ENCODE data around the gene AKAP6.

The AKAP6 gene

DNA sequence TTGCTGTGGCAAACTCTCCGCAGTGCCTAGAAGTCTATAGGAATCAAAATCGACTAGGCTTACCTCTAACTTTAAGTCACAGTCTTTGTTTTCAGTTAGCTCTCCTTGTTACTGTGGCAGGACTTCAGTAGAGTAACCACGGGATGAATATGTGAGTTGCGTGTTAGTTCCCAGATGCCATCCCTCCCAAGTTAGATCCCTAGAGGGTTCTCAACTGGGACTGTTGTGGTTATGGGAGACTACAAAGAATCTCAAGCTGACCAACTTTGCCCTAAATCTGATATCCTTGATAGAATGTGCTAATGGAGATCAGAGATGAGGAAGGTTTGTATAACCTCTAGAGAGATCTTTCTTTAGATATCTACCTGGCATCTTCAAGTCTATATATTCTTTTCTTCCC is 208.1 kb downstream of the AKAP6 start:
- no peak for DNase-seq
- intact Hi-C loops (cut with DNase I), result no loop called here

DNA sequence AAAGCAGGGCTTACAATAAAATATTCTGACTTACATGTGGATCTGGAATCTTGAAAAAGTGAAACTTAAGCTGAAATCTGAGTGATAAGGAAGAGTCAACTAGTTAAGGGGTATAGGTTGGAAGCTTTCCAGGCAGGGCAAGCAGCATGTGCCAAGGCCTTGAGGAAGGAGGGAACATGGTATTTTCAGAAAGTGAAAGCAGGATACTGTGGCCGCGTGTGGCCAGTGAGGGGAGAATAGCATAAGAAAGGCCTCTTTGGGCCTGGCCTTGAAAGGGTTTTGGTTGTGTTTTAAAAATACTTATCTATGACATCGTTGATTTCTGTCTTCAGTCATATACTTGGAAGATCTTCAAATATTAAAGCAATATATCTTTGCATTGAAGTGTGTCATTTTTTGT is 213.4 kb downstream of the AKAP6 start:
- intact Hi-C loops (cut with DNase I), result loop anchor here (10.0 kb wide), 1 partner anchor 468 kb away; the partner anchor contains the start of gene ARHGAP5
- DNase-seq, result no peak

DNA sequence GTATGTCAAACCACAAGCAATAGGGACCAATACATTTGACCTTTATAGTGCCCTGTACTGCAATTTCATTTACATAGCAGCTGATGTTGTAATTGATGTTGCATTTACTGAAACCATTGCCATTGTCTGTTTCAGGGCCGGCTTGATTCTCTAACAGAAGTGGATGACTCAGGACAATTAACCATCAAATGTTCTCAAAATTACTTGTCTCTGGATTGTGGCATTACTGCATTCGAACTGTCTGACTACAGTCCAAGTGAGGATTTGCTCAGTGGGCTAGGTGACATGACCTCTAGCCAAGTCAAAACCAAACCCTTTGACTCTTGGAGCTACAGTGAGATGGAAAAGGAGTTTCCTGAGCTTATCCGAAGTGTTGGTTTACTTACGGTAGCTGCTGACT is 216.0 kb downstream of the AKAP6 start:
- intact Hi-C loops (cut with DNase I), result loop anchor here (10.0 kb wide), 1 partner anchor 470 kb away; the partner anchor contains the start of gene ARHGAP5
- no peak for DNase-seq

DNA sequence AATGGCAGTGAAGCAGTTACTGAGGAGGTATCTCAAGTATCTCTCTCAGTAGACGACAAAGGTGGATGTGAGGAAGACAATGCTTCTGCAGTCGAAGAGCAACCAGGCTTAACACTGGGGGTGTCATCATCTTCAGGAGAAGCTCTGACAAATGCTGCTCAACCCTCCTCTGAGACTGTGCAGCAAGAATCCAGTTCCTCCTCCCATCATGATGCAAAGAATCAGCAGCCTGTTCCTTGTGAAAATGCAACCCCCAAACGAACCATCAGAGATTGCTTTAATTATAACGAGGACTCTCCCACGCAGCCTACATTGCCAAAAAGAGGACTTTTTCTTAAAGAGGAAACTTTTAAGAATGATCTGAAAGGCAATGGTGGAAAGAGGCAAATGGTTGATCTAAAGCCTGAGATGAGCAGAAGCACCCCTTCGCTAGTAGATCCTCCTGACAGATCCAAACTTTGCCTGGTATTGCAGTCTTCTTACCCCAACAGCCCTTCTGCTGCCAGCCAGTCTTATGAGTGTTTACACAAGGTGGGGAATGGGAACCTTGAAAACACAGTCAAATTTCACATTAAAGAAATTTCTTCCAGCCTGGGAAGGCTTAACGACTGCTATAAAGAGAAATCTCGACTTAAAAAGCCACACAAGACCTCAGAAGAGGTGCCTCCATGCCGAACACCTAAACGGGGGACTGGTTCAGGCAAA is 216.6 kb downstream of the AKAP6 start:
- intact Hi-C loops (cut with DNase I), result loop anchor here (10.0 kb wide), 1 partner anchor 471 kb away; the partner anchor contains the start of gene ARHGAP5
- peak in 23 of 42 donors; percentile 13 to 71 (median 38) for DNase-seq

DNA sequence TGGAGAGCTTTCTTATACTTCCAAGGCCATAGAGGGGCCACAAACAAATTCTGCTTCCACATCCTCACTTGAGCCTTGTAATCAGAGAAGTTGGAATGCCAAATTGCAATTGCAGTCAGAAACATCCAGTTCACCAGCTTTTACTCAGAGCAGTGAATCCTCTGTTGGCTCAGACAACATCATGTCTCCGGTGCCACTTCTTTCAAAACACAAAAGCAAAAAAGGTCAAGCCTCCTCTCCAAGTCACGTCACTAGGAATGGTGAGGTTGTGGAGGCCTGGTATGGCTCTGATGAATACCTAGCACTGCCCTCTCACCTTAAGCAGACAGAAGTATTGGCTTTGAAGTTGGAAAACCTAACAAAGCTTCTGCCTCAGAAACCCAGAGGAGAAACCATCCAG is 217.1 kb downstream of the AKAP6 start:
- no peak for DNase-seq
- intact Hi-C loops (cut with DNase I), result loop anchor here (10.0 kb wide), 1 partner anchor 471 kb away; the partner anchor contains the start of gene ARHGAP5

- intact Hi-C loops (cut with DNase I), result no loop called here
- no peak for DNase-seq
These were observed 223.7 kb downstream of the AKAP6 start for GRCh38 chr14:32552766-32553165.

DNA sequence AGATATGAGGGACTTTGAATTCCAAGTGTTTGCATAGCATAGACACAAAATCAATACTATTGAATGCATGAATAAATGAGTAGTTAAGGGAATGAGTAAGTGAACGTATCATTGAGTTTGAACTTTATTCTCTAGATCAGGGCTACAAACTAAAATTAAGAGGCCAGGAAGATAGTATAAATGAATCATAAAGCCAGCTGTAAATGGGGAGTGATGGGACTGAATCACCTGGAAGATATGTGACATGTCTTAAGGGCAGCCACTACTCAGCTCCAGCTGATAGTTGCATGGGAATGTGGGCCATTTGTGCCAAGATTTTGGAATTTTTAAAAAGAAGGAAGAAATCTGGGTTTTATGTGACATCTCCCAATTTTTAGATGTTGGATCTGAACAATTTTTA is 229.9 kb downstream of the AKAP6 start:
- no peak for DNase-seq
- intact Hi-C loops (cut with DNase I), result no loop called here

DNA sequence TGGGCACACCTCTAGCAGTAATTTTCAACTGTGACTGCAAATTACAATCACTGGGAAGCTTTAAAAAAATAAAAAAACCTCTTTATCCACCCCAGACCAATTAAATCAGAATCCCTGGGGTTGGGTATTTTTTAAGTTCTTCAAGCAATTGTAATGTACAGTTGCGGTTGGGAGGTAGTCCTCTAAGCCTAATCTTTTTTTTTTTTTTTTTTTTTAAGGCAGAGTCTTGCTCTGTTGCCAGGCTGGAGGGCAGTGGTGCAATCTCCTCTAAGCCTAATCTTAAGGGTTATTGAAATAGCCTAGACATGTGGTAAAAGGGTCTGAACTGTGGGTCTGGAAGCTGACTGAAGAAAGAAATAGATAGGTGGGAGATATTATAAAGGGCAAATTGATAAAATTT is 230.5 kb downstream of the AKAP6 start:
- no peak for DNase-seq

GRCh38 chr14:32560209-32560857 is 231.2 kb downstream of the AKAP6 start:
- intact Hi-C loops (cut with DNase I), result no loop called here

More for the DNA sequence above, 230.5 kb downstream of the AKAP6 start:
- intact Hi-C loops (cut with DNase I), result no loop called here

DNA sequence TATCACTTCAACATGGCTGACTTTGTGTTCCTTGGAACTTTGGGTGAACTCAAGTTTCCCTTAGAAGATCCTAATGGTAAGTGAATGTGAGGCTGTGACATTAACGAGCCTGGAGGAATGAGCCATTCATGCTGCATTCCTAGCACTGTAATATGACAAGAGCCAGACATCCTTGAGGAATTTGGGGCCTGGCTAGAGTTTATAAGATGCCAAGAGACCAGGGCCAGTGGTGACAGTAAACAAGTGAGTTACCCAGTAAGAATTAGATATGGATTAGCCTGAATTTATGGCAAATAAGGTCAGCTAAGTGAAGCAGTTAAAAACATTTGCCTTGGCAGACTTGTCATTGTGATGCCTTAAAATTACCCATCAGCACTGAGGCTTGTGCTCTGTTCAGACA is 232.4 kb downstream of the AKAP6 start:
- DNase-seq, result no peak
- intact Hi-C loops (cut with DNase I), result no loop called here

More at GRCh38 chr14:32560209-32560857, 231.2 kb downstream of the AKAP6 start:
- peak in 41 of 42 donors; percentile 26 to 89 (median 69) for DNase-seq

DNA sequence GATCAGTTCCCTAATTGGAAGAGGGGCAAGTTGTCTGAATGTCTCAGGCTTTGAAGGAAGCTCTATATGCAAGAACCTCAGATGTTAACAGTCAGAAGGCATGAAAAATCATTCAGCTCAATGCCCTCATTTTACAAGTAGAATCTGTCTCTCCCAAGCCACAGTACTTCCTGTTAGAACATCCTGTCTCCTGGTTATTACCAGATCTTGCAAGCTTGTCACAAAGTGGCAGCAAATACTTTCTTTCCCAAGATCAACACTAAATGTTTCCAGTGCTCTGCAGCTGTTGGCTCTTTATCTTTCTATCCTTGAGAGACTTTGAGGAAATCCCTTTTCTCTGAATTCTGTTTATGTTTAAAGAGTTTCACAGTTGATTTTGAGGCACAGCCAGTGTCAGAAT is 235.5 kb downstream of the AKAP6 start:
- peak in 1 of 42 donors; percentile 13 for DNase-seq
- intact Hi-C loops (cut with DNase I), result no loop called here

DNA sequence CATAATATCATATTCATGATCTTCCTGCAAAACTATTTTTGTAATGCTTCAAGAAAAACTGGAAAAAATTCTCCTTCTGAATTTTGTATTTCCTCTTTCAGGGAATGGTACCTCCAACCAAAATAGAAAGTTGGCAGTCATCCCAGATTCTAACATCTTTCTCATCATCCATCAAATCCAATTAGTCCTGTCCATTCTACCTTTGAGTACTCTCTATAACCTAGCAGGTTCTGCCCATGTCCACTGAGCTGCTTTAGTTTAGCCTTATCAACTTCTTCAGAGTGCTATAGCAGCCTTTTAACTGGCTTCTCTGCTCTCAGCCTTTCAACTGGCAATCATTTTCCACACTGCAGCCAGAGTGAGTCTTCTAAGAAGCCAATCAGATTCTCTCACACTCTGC is 236.2 kb downstream of the AKAP6 start:
- intact Hi-C loops (cut with DNase I), result no loop called here
- DNase-seq, result no peak

DNA sequence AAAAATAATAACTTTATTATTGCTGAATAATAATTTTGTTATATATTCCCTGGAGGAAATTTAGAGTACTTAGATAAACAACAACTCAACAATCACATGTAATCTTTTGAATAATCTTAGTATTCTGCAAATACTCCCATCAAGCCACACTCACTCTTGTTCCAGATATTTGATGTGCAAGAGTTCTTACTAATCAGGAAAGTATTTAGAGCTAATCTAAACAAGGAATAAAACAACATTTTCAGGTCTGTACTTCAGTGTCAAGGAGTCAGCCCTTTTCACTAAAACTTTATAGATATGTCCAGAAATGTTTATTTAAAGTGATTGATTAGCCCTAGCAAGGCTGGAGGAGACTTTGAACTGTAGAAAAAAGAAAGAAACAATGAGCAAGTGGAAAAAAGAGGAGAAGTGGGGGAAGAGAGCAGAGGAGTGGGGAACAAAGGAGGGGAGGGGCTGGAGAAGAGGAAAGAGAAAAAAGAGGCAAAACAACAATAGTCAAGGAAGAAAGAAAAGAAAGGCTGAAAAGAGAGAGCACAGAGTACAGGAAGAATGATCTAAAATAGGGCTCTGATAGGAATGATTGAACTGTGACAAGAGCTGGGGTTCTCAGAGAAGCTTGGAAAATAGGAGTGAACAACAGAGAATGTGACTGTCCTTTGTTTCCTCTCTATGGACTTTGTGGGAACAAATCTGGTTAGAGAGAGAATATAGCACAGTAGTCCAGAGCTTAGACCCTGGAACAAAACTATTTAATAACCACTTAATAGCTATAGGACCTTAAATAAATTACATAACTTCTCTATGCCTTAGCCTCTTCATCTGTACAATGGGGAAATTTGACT is 238.7 kb downstream of the AKAP6 start:
- intact Hi-C loops (cut with DNase I), result no loop called here
- no peak for DNase-seq

- intact Hi-C loops (cut with DNase I), result loop anchor here (10.0 kb wide), 2 partner anchors 253 to 363 kb away; partner anchors contain the start of gene NPAS3
- DNase-seq, result no peak
These were observed 242.5 kb downstream of the AKAP6 start for GRCh38 chr14:32571551-32571950.

- intact Hi-C loops (cut with DNase I), result loop anchor here (10.0 kb wide), 2 partner anchors 253 to 363 kb away; partner anchors contain the start of gene NPAS3
- DNase-seq, result no peak
These were observed 243.1 kb downstream of the AKAP6 start for GRCh38 chr14:32571995-32572866.

GRCh38 chr14:32572867-32573150 is 243.7 kb downstream of the AKAP6 start:
- intact Hi-C loops (cut with DNase I), result loop anchor here (10.0 kb wide), 2 partner anchors 252 to 362 kb away; partner anchors contain the start of gene NPAS3

DNA sequence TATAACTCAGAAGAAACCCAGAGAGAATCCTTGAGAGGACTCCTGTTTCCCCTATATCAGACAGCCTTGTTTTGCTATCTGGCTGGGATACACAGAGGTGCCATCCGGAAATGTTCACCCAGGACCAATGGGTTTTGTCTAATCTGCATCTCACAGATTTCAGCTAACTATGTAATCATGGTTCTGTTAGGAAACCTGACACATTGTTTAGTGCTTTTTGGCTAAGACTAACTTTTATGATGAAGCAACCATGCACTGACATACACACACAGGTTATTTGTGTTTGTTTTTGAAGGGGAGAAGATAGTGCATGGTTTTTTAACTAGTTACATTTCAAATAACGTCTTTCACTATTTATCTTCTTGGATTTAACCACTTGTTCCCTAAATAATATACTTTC is 245.2 kb downstream of the AKAP6 start:
- no peak for DNase-seq
- intact Hi-C loops (cut with DNase I), result loop anchor here (10.0 kb wide), 2 partner anchors 251 to 361 kb away; partner anchors contain the start of gene NPAS3

More at GRCh38 chr14:32572867-32573150, 243.7 kb downstream of the AKAP6 start:
- DNase-seq, result no peak

GRCh38 chr14:32576088-32576795 is 247.1 kb downstream of the AKAP6 start:
- peak; percentile 19 to 89 (median 64) for DNase-seq
- intact Hi-C loops (cut with DNase I), result loop anchor here (10.0 kb wide), 2 partner anchors 249 to 359 kb away; partner anchors contain the start of gene NPAS3

All from head of caudate nucleus (tissue), 42 donors.